IMR-90 (cell line): Measurements from ENCODE around the gene ANKFN1. TPM values are rescaled to one million over a fixed set of nuclear protein-coding genes. Genes with fewer than 3 reads are reported as not detected.

Experiments used
- ATAC-seq: fragments of 200-7000 bp; cut with Tn5 transposase; 2 replicates; pipeline ENCODE4 v1.9.1; 2020; ENCODE audit warnings: low read depth, mild to moderate bottlenecking, moderate library complexity
- BruUV-seq: library from RNA; stranded (reverse); fragments of 400-500 nt; replicated peaks from 2 replicates; lab custom pipeline; 2021; lab: Mats Ljungman, UMichigan
- CTCF ChIA-PET: fragments of 300-600 bp; formaldehyde crosslinking; extraction: SDS; loops from one replicate; lab custom pipeline; 2021; ENCODE audit warnings: antibody characterized with exemption; lab: Yijun Ruan, JAX
- POLR2A ChIA-PET: fragments of 300-600 bp; sonication (Branson Sonifier 250); formaldehyde crosslinking; loops from one replicate; lab custom pipeline; 2022; ENCODE audit warnings: antibody characterized with exemption; ENCODE audit not compliant: unreplicated experiment; lab: Charles Lee
- DNase-seq: peaks from one replicate; pipeline ENCODE4 v3.0.0; 2013
- H2AFZ ChIP-seq: replicated peaks from 2 replicates; pipeline ENCODE3; 2013; ENCODE audit warnings: low read length, mild to moderate bottlenecking; ENCODE audit not compliant: poor library complexity
- H2AK5ac ChIP-seq: 2 replicates; pipeline ENCODE4 v1.6.1; 2013; ENCODE audit warnings: low read depth, low read length, inconsistent platforms
- H2AK9ac ChIP-seq: replicated peaks from 2 replicates; pipeline ENCODE3; 2013; ENCODE audit warnings: mild to moderate bottlenecking, low read depth, low read length, moderate library complexity; ENCODE audit not compliant: poor library complexity
- H2BK120ac ChIP-seq: 2 replicates; pipeline ENCODE4 v1.6.1; 2013; ENCODE audit warnings: low read depth, low read length, inconsistent platforms
- H2BK15ac ChIP-seq: 3 replicates; pipeline ENCODE4 v1.6.1; 2013; ENCODE audit warnings: low read depth, low read length, inconsistent platforms
- H2BK20ac ChIP-seq: 2 replicates; pipeline ENCODE4 v1.6.1; 2013; ENCODE audit warnings: low read depth, mild to moderate bottlenecking, inconsistent platforms, low read length, moderate library complexity
- H2BK5ac ChIP-seq: 2 replicates; pipeline ENCODE4 v1.6.1; 2013; ENCODE audit warnings: mild to moderate bottlenecking, low read depth, low read length, inconsistent platforms; ENCODE audit not compliant: poor library complexity, severe bottlenecking
- H3K14ac ChIP-seq: replicated peaks from 2 replicates; pipeline ENCODE4 v1.6.1; 2013; ENCODE audit warnings: low read depth, low read length, inconsistent platforms
- H3K18ac ChIP-seq: 2 replicates; pipeline ENCODE4 v1.6.1; 2013; ENCODE audit warnings: low read depth, low read length, control low read depth
- H3K23ac ChIP-seq: 2 replicates; pipeline ENCODE4 v1.6.1; 2013; ENCODE audit warnings: low read depth, low read length, inconsistent platforms
- H3K27ac ChIP-seq: 2 replicates; pipeline ENCODE4 v1.5.1; 2013; ENCODE audit warnings: mild to moderate bottlenecking, control low read depth, low read length; ENCODE audit not compliant: insufficient read depth
- H3K27me3 ChIP-seq: 2 replicates; pipeline ENCODE4 v1.6.1; 2013; ENCODE audit warnings: low read length; ENCODE audit not compliant: control insufficient read depth, insufficient read depth
- H3K36me3 ChIP-seq: 2 replicates; pipeline ENCODE4 v1.6.1; 2013; ENCODE audit warnings: low read length, mixed read lengths; ENCODE audit not compliant: control insufficient read depth, insufficient read depth
- H3K4ac ChIP-seq: 2 replicates; pipeline ENCODE4 v1.6.1; 2013; ENCODE audit warnings: low read depth, low read length, inconsistent platforms
- H3K4me1 ChIP-seq: 2 replicates; pipeline ENCODE4 v1.6.1; 2013; ENCODE audit warnings: low read length, mixed read lengths; ENCODE audit not compliant: control insufficient read depth, insufficient read depth
- H3K4me2 ChIP-seq: 2 replicates; pipeline ENCODE4 v1.6.1; 2013; ENCODE audit warnings: low read depth, mild to moderate bottlenecking, control low read depth, low read length, moderate library complexity
- H3K4me3 ChIP-seq: 2 replicates; pipeline ENCODE4 v1.5.1; 2013; ENCODE audit warnings: low read depth, mild to moderate bottlenecking, control low read depth, low read length, moderate library complexity; ENCODE audit not compliant: insufficient read depth
- H3K56ac ChIP-seq: 2 replicates; pipeline ENCODE4 v1.6.1; 2013; ENCODE audit warnings: low read length, inconsistent platforms; ENCODE audit not compliant: insufficient read depth; ENCODE audit errors: extremely low read depth
- H3K79me1 ChIP-seq, 2 experiments: 2 replicates each; pipeline ENCODE4 v1.6.1; 2013; ENCODE audit warnings: low read length in 2 of 2, inconsistent platforms in 1 of 2, low read depth in 1 of 2
- H3K9ac ChIP-seq: 2 replicates; pipeline ENCODE4 v1.6.1; 2013; ENCODE audit warnings: low read depth, low read length, control low read depth
- H3K9me1 ChIP-seq: 2 replicates; pipeline ENCODE4 v1.6.1; 2013; ENCODE audit warnings: low read length, inconsistent platforms; ENCODE audit not compliant: insufficient read depth
- H3K9me3 ChIP-seq: 2 replicates; pipeline ENCODE4 v1.6.1; 2013; ENCODE audit warnings: low read length; ENCODE audit not compliant: control insufficient read depth, insufficient read depth
- H4K20me1 ChIP-seq: 2 replicates; pipeline ENCODE4 v1.6.1; 2013; ENCODE audit warnings: low read length, inconsistent platforms; ENCODE audit not compliant: insufficient read depth
- H4K5ac ChIP-seq: 2 replicates; pipeline ENCODE4 v1.6.1; 2013; ENCODE audit warnings: mild to moderate bottlenecking, low read depth, low read length, control low read depth
- H4K8ac ChIP-seq, 2 experiments: 2 replicates each; pipeline ENCODE4 v1.6.1; 2013; ENCODE audit warnings: low read depth in 2 of 2, low read length in 2 of 2, control low read depth in 1 of 2, inconsistent platforms in 1 of 2
- H4K91ac ChIP-seq: 2 replicates; pipeline ENCODE4 v1.6.1; 2013; ENCODE audit warnings: low read depth, low read length, inconsistent platforms; ENCODE audit not compliant: insufficient read depth
- BHLHE40 ChIP-seq: fragments of 150-350 bp; IDR thresholded peaks from 2 replicates; pipeline ENCODE4 v1.6.1; 2016; ENCODE audit warnings: mild to moderate bottlenecking, low read depth, low read length
- CEBPB ChIP-seq: IDR thresholded peaks from 2 replicates; pipeline ENCODE4 v1.6.1; 2012; ENCODE audit warnings: low read depth, low read length, improper control_type of control experiment
- CTCF ChIP-seq: conservative IDR thresholded peaks from 2 replicates; pipeline ENCODE4 v1.5.1; 2012; ENCODE audit warnings: mild to moderate bottlenecking, low read depth, low read length, improper control_type of control experiment
- ELK1 ChIP-seq: fragments of 150-350 bp; IDR thresholded peaks from 2 replicates; pipeline ENCODE4 v1.6.1; 2016; ENCODE audit warnings: low read depth, mild to moderate bottlenecking, low read length, moderate library complexity, borderline replicate concordance
- FOS ChIP-seq: fragments of 150-350 bp; IDR thresholded peaks from 2 replicates; pipeline ENCODE4 v1.6.1; 2016; ENCODE audit warnings: low read depth, low read length
- MXI1 ChIP-seq: IDR thresholded peaks from 2 replicates; pipeline ENCODE4 v1.6.1; 2012; ENCODE audit warnings: low read depth, mild to moderate bottlenecking, low read length, moderate library complexity, borderline replicate concordance
- NFE2L2 ChIP-seq: fragments of 150-350 bp; IDR thresholded peaks from 2 replicates; pipeline ENCODE4 v1.6.1; 2016; ENCODE audit warnings: low read depth, mild to moderate bottlenecking, low read length
- SMC3 ChIP-seq: fragments of 150-350 bp; IDR thresholded peaks from 2 replicates; pipeline ENCODE4 v1.6.1; 2016; ENCODE audit warnings: low read depth, mild to moderate bottlenecking, antibody characterized with exemption, low read length, moderate library complexity
- USF2 ChIP-seq: fragments of 150-350 bp; IDR thresholded peaks from 2 replicates; pipeline ENCODE4 v1.6.1; 2017; ENCODE audit warnings: mild to moderate bottlenecking, antibody characterized with exemption, low read length, low read depth
- WGBS, 2 experiments: methylation state at CpG; one replicate each; pipeline versions ENCODE4 v1.1.5 to v1.1.7; 2013; ENCODE audit warnings: missing lambda C conversion rate in 2 of 2; ENCODE audit not compliant: insufficient read length in 1 of 2; ENCODE audit errors: extremely low coverage in 2 of 2; 5-methylcytosine and 5-hydroxymethylcytosine counted together
- dilution Hi-C: fragments of 300-500 bp; cut with HindIII; formaldehyde crosslinking; loops from one replicate; pipeline ENCODE4 v1.14.3; 2018; ENCODE audit warnings: low sequenced_read_pairs; ENCODE audit not compliant: unreplicated experiment
- in situ Hi-C: fragments of 300-500 bp; cut with MboI; formaldehyde crosslinking; loops from 3 replicates; pipeline ENCODE4 v1.14.3; 2019; ENCODE audit warnings: low sequenced_read_pairs, inconsistent platforms, mixed read lengths
- intact Hi-C: fragments of 100-400 bp; cut with micrococcal nuclease; formaldehyde crosslinking; loops from 2 replicates; pipeline ENCODE4 v1.10.0; 2022
- polyA plus RNA-seq, 3 experiments: library from polyadenylated mRNA; depleted of rRNA; stranded (reverse); fragments of >200 nt; gene quantifications; 2 replicates each; pipeline ENCODE4 v1.2.3, GENCODE V29; 2012; ENCODE audit warnings: low replicate concordance in 1 of 3
- total RNA-seq: library from RNA; depleted of rRNA; stranded (reverse); fragments of >200 nt; gene quantifications from 2 replicates; pipeline ENCODE4 v1.2.3, GENCODE V29; 2012

Gene ANKFN1
- total and polyA plus RNA-seq, 2 of the 4 experiments (the other 2 are of a cell fraction) = not detected

- WGBS, 2 experiments = 32% methylated on average over 3 of the region's 5 CpGs; no CpG with 5 or more reads in 1 of the 2 experiments
Measured at GRCh38 chr17:56532926-56533325, 379.7 kb downstream of the ANKFN1 start.

More at GRCh38 chr17:56532926-56533325, 379.7 kb downstream of the ANKFN1 start:
- no TSS peak for BruUV-seq
- H4K5ac ChIP-seq = no peak overlapping the region
- H4K91ac ChIP-seq = no peak overlapping the region
- TF ChIP-seq MXI1 = no peak
- no peak for TF ChIP-seq ELK1
- TF ChIP-seq NFE2L2 = no peak
- TF ChIP-seq SMC3 = no peak
- TF ChIP-seq BHLHE40 = no peak
- no peak for TF ChIP-seq FOS
- TF ChIP-seq CTCF = no peak
- no peak for TF ChIP-seq USF2
- no peak for TF ChIP-seq CEBPB
- no peak overlapping the region for H2BK5ac ChIP-seq
- H2AK9ac ChIP-seq = no peak overlapping the region
- no peak overlapping the region for H3K56ac ChIP-seq
- H3K23ac ChIP-seq = no peak overlapping the region
- H3K9me3 ChIP-seq = no peaks in the 10 kb centered on the region
- H2BK120ac ChIP-seq = no peak overlapping the region
- H2AFZ ChIP-seq = no peak overlapping the region
- H3K79me1 ChIP-seq = no peaks in the 10 kb centered on the region
- no peak overlapping the region for H2BK15ac ChIP-seq
- no peaks in the 10 kb centered on the region for H3K36me3 ChIP-seq
- no peak overlapping the region for H3K4me3 ChIP-seq
- intact Hi-C loops (no loop called here), dilution Hi-C loops (no loop called here), in situ Hi-C loops (no loop called here)
- CTCF ChIA-PET = no interaction called here
- H4K8ac ChIP-seq = no peak overlapping the region
- H3K14ac ChIP-seq = no peak overlapping the region
- no peaks in the 10 kb centered on the region for H3K27me3 ChIP-seq
- H3K9ac ChIP-seq = no peak overlapping the region
- H2AK5ac ChIP-seq = no peak overlapping the region
- no peak overlapping the region for H3K4ac ChIP-seq
- ATAC-seq (no peak), DNase-seq (no peak)
- H3K18ac ChIP-seq = no peak overlapping the region
- no peak overlapping the region for H3K4me2 ChIP-seq
- POLR2A ChIA-PET = no interaction called here
- no peak overlapping the region for H3K27ac ChIP-seq
- no peaks in the 10 kb centered on the region for H3K4me1 ChIP-seq
- H2BK20ac ChIP-seq = no peak overlapping the region
- H4K20me1 ChIP-seq = no peaks in the 10 kb centered on the region
- H3K9me1 ChIP-seq = no peaks in the 10 kb centered on the region
